OCI-LY7 (cell line): ENCODE measurements around the gene HNRNPL.

Experiments used
- EZH2phosphoT487 ChIP-seq: fragments of 200-600 bp; sonication (generic); IDR thresholded peaks from 2 replicates; pipeline ENCODE4 v1.6.1; 2018; ENCODE audit warnings: low read depth, borderline replicate concordance, mild to moderate bottlenecking, mixed run types, antibody characterized with exemption, low read length, moderate library complexity, mixed read lengths
- TF ChIP-seq, protein P1 (sequence below): fragments of 200-600 bp; sonication (generic); conservative IDR thresholded peaks from 2 replicates; pipeline ENCODE4 v1.5.1; 2014; ENCODE audit warnings: mild to moderate bottlenecking, antibody characterized with exemption, low read length, moderate library complexity, mixed read lengths

DNA sequence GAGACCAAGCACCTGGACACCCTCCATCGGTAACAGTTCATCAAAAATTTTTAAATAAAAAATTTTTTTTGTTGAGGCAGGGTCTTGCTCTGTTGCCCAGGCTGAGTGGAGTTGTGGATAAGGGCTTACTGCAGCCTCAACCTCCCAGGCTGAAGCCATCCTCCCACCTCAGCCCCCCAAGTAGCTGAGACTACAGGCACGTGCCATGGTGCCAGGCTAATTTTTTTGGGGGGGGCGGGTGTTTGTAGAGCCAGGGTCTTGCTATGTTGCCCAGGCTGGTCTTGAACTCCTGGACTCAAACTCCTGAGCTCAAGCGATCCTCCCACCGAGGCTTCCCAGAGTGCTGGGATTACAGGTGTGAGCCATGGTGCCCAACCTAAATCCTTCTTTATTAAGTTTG lies 56.1 kb downstream of the HNRNPL start:
- TF ChIP-seq, protein P1, sequence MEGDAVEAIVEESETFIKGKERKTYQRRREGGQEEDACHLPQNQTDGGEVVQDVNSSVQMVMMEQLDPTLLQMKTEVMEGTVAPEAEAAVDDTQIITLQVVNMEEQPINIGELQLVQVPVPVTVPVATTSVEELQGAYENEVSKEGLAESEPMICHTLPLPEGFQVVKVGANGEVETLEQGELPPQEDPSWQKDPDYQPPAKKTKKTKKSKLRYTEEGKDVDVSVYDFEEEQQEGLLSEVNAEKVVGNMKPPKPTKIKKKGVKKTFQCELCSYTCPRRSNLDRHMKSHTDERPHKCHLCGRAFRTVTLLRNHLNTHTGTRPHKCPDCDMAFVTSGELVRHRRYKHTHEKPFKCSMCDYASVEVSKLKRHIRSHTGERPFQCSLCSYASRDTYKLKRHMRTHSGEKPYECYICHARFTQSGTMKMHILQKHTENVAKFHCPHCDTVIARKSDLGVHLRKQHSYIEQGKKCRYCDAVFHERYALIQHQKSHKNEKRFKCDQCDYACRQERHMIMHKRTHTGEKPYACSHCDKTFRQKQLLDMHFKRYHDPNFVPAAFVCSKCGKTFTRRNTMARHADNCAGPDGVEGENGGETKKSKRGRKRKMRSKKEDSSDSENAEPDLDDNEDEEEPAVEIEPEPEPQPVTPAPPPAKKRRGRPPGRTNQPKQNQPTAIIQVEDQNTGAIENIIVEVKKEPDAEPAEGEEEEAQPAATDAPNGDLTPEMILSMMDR: no peak
- TF ChIP-seq EZH2phosphoT487: no peak
